HepG2 (cell line): Measurements from ENCODE around the gene PRMT2. TPM values are rescaled to one million over a fixed set of nuclear protein-coding genes. Genes with fewer than 3 reads are reported as not detected.

ENCODE experiments used
- AKAP8 ChIP-seq: sonication (generic); formaldehyde crosslinking; IDR thresholded peaks from 2 replicates; pipeline ENCODE4 v1.5.1; 2020; ENCODE audit warnings: mild to moderate bottlenecking, missing genetic modification reagents
- ARID2 ChIP-seq: sonication (generic); formaldehyde crosslinking; IDR thresholded peaks from 2 replicates; pipeline ENCODE4 v1.8.1; 2022; ENCODE audit warnings: mild to moderate bottlenecking, missing genetic modification reagents, borderline replicate concordance
- ATM ChIP-seq: fragments of 450-650 bp; IDR thresholded peaks from 2 replicates; pipeline ENCODE4 v1.7.1; 2017; ENCODE audit warnings: mild to moderate bottlenecking, borderline replicate concordance
- DR1 ChIP-seq: sonication (generic); formaldehyde crosslinking; IDR thresholded peaks from 2 replicates; pipeline ENCODE4 v1.8.0; 2021; ENCODE audit warnings: mild to moderate bottlenecking, missing genetic modification reagents, inconsistent platforms
- ELF4 ChIP-seq: sonication (generic); formaldehyde crosslinking; IDR thresholded peaks from 2 replicates; pipeline ENCODE4 v1.5.0; 2020; ENCODE audit warnings: missing genetic modification reagents, mild to moderate bottlenecking, moderate library complexity, borderline replicate concordance
- HNRNPLL ChIP-seq: fragments of 200-400 bp; formaldehyde crosslinking; IDR thresholded peaks from 2 replicates; pipeline ENCODE4 v1.6.1; 2017; ENCODE audit warnings: mild to moderate bottlenecking, low read depth, low read length; ENCODE audit not compliant: poor library complexity, severe bottlenecking
- KMT2B ChIP-seq: IDR thresholded peaks from 2 replicates; pipeline ENCODE4 v1.6.1; 2016; ENCODE audit warnings: missing genetic modification reagents, missing compliant biosample characterization
- MYNN ChIP-seq: sonication (generic); formaldehyde crosslinking; IDR thresholded peaks from 2 replicates; pipeline ENCODE4 v1.4.0; 2020; ENCODE audit warnings: mild to moderate bottlenecking, low read depth, missing genetic modification reagents
- PLRG1 ChIP-seq: fragments of 450-650 bp; conservative IDR thresholded peaks from 2 replicates; pipeline ENCODE4 v1.6.1; 2016
- RXRA ChIP-seq: sonication (generic); formaldehyde crosslinking; IDR thresholded peaks from 2 replicates; pipeline ENCODE4 v1.5.1; 2020; ENCODE audit warnings: missing genetic modification reagents
- SCMH1 ChIP-seq: sonication (generic); formaldehyde crosslinking; IDR thresholded peaks from 2 replicates; pipeline ENCODE4 v1.9.0; 2021; ENCODE audit warnings: missing genetic modification reagents, mild to moderate bottlenecking, borderline replicate concordance
- SIX4 ChIP-seq: sonication (generic); formaldehyde crosslinking; IDR thresholded peaks from 2 replicates; pipeline ENCODE4 v1.4.0; 2020; ENCODE audit warnings: missing genetic modification reagents
- SUZ12 ChIP-seq: fragments of 150-350 bp; IDR thresholded peaks from 2 replicates; pipeline ENCODE4 v1.6.1; 2014; ENCODE audit warnings: low read depth, low read length
- ZFYVE20 ChIP-seq: sonication (generic); formaldehyde crosslinking; IDR thresholded peaks from 2 replicates; pipeline ENCODE4 v1.8.0; 2023; ENCODE audit warnings: low read depth, mild to moderate bottlenecking, moderate library complexity, missing genetic modification reagents, borderline replicate concordance
- ZKSCAN1 ChIP-seq: fragments of 150-350 bp; IDR thresholded peaks from 2 replicates; pipeline ENCODE4 v1.6.1; 2014; ENCODE audit warnings: low read length
- ZKSCAN8 ChIP-seq: IDR thresholded peaks from 2 replicates; pipeline ENCODE4 v1.6.1; 2016; ENCODE audit warnings: borderline replicate concordance, missing genetic modification reagents, missing compliant biosample characterization
- ZNF263 ChIP-seq: sonication (generic); formaldehyde crosslinking; IDR thresholded peaks from 2 replicates; pipeline ENCODE4 v1.4.0; 2020; ENCODE audit warnings: missing genetic modification reagents
- ZNF326 ChIP-seq: sonication (generic); formaldehyde crosslinking; IDR thresholded peaks from 2 replicates; pipeline ENCODE4 v1.4.0; 2020; ENCODE audit warnings: missing genetic modification reagents, borderline replicate concordance
- ZNF33A ChIP-seq: sonication (generic); formaldehyde crosslinking; IDR thresholded peaks from 2 replicates; pipeline ENCODE4 v1.5.1; 2020; ENCODE audit warnings: missing genetic modification reagents, mild to moderate bottlenecking, moderate library complexity, borderline replicate concordance
- ZNF430 ChIP-seq: sonication (generic); formaldehyde crosslinking; IDR thresholded peaks from 2 replicates; pipeline ENCODE4 v1.9.0; 2021; ENCODE audit warnings: mild to moderate bottlenecking, missing genetic modification reagents
- ZNF552 ChIP-seq: sonication (generic); formaldehyde crosslinking; IDR thresholded peaks from 2 replicates; pipeline ENCODE4 v1.9.0; 2022; ENCODE audit warnings: missing genetic modification reagents, mild to moderate bottlenecking, borderline replicate concordance
- ZNF557 ChIP-seq: sonication (generic); formaldehyde crosslinking; IDR thresholded peaks from 2 replicates; pipeline ENCODE4 v1.4.0; 2020; ENCODE audit warnings: missing genetic modification reagents
- ZNF569 ChIP-seq: sonication (generic); formaldehyde crosslinking; IDR thresholded peaks from 2 replicates; pipeline ENCODE4 v1.5.0; 2020; ENCODE audit warnings: mild to moderate bottlenecking, missing genetic modification reagents, moderate library complexity, borderline replicate concordance
- ZNF777 ChIP-seq: sonication (generic); formaldehyde crosslinking; IDR thresholded peaks from 2 replicates; pipeline ENCODE4 v1.4.0; 2020; ENCODE audit warnings: missing genetic modification reagents
- ZSCAN9 ChIP-seq: IDR thresholded peaks from 2 replicates; pipeline ENCODE4 v1.6.1; 2016; ENCODE audit warnings: borderline replicate concordance
- polyA plus RNA-seq, 8 experiments: library from polyadenylated mRNA; depleted of rRNA in 3 of 8; stranded (reverse) in 7 of 8; unstranded in 1 of 8; fragments of >200 nt; fragmentation: Illumina TruSeq in 4 of 8; extraction: Trizol in 4 of 8; gene quantifications; 2 replicates each; pipeline versions ENCODE4 v1.2.1 to v1.2.3, GENCODE V29; 2011 to 2016; ENCODE audit warnings: low read depth in 4 of 8, missing spikeins in 1 of 8, mixed read lengths in 1 of 8; ENCODE audit not compliant: insufficient read depth in 1 of 8
- total RNA-seq, 5 experiments: library from RNA; depleted of rRNA; stranded (reverse); fragments of >200 nt; fragmentation: Illumina TruSeq; extraction: Trizol; gene quantifications; 2 replicates each; pipeline ENCODE4 v1.2.3, GENCODE V29; 2016; ENCODE audit warnings: low read depth in 1 of 5
- TF ChIP-seq, protein P1 (sequence below): sonication (generic); formaldehyde crosslinking; IDR thresholded peaks from 2 replicates; pipeline ENCODE4 v1.5.0; 2020; ENCODE audit warnings: mild to moderate bottlenecking, missing genetic modification reagents, moderate library complexity
- TF ChIP-seq, protein P2 (sequence below): sonication (generic); formaldehyde crosslinking; IDR thresholded peaks from 2 replicates; pipeline ENCODE4 v1.8.1; 2023; ENCODE audit warnings: mild to moderate bottlenecking, moderate library complexity, missing genetic modification reagents
- TF ChIP-seq, protein P3 (sequence below): sonication (generic); formaldehyde crosslinking; IDR thresholded peaks from 2 replicates; pipeline ENCODE4 v1.9.0; 2022; ENCODE audit warnings: low read depth, missing genetic modification reagents

PRMT2 gene
- total and polyA plus RNA-seq, 2 of the 13 experiments (the other 11 are each of a cell fraction or from before 2014, with no cell fraction given) = 54.4 to 78.8 TPM

DNA sequence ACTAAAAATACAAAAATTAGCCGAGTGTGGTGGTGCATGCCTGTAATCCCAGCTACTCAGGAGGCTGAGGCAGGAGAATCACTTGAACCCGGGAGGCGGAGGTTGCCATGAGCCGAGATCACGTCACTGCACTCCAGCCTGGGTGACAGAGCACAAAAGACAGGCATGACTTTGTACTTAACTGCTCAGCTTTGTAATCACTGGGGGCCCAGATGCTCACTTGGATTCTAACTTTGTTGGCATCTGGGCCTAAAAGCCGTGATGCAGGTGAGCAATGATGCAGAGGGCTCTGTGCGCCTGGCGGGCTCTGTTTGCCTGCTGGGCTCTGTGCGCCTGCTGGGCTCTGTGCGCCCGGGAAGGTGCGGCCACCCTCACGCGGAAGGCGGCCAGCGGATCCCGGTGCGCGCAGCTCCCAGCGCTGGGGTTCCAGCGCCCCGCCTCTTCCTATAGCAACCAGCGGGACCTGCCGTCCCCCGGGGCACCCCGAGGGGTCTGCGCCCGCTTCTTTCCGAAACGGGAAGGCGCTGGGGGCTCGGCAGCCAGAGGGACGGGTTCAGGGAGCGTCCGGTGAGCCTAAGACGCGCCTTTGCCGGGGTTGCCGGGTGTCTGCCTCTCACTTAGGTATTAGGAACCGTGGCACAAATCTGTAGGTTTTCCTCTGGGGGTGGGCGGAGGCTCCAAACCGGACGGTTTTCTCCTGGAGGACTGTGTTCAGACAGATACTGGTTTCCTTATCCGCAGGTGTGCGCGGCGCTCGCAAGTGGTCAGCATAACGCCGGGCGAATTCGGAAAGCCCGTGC lies 31.7 kb downstream of the PRMT2 start (continued):
- TF ChIP-seq, protein P1, sequence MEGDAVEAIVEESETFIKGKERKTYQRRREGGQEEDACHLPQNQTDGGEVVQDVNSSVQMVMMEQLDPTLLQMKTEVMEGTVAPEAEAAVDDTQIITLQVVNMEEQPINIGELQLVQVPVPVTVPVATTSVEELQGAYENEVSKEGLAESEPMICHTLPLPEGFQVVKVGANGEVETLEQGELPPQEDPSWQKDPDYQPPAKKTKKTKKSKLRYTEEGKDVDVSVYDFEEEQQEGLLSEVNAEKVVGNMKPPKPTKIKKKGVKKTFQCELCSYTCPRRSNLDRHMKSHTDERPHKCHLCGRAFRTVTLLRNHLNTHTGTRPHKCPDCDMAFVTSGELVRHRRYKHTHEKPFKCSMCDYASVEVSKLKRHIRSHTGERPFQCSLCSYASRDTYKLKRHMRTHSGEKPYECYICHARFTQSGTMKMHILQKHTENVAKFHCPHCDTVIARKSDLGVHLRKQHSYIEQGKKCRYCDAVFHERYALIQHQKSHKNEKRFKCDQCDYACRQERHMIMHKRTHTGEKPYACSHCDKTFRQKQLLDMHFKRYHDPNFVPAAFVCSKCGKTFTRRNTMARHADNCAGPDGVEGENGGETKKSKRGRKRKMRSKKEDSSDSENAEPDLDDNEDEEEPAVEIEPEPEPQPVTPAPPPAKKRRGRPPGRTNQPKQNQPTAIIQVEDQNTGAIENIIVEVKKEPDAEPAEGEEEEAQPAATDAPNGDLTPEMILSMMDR (CRISPR knock-in tag) = 0 out of 2 replicates have a peak, but pooled peaks have one; percentile 4
- TF ChIP-seq MYNN = no peak
- no peak; the same call in 1 of the 2 replicates for TF ChIP-seq AKAP8 (CRISPR knock-in tag)
- 0 out of 2 replicates have a peak, but pooled peaks have one; percentile 6 for TF ChIP-seq ZNF430 (CRISPR knock-in tag)
- TF ChIP-seq KMT2B (CRISPR knock-in tag) = no peak
- TF ChIP-seq HNRNPLL = peak; percentile 77
- no peak for TF ChIP-seq ELF4 (CRISPR knock-in tag)
- no peak for TF ChIP-seq DR1 (CRISPR knock-in tag)
- TF ChIP-seq SCMH1 (CRISPR knock-in tag) = no peak
- TF ChIP-seq ZNF33A (CRISPR knock-in tag) = no peak
- TF ChIP-seq, protein P2, sequence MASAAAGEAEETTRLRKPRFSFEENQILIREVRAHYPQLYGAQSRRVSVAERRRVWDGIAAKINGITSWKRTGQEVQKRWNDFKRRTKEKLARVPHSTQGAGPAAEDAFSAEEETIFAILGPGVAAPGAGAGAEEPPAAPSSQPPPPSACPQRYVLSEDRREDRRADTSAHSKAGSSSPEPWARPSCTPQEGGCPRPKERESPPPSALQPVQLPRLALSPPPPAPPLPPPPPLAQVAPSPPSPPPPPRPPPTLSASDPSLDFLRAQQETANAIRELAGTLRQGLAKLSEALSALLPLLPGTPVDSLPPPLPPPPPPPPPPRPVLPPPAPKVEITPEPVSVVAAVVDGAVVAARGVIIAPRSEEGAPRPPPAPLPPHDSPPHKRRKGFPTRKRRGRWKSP (CRISPR knock-in tag) = no peak
- TF ChIP-seq ZSCAN9 (CRISPR knock-in tag) = no peak
- no peak; the same call in 1 of the 2 replicates for TF ChIP-seq ZNF777 (CRISPR knock-in tag)
- no peak for TF ChIP-seq SUZ12
- no peak for TF ChIP-seq SIX4 (CRISPR knock-in tag)
- TF ChIP-seq ZFYVE20 (CRISPR knock-in tag) = no peak
- no peak for TF ChIP-seq RXRA (CRISPR knock-in tag)
- no peak for TF ChIP-seq ZNF569
- TF ChIP-seq ZKSCAN1 = no peak
- TF ChIP-seq, protein P3, sequence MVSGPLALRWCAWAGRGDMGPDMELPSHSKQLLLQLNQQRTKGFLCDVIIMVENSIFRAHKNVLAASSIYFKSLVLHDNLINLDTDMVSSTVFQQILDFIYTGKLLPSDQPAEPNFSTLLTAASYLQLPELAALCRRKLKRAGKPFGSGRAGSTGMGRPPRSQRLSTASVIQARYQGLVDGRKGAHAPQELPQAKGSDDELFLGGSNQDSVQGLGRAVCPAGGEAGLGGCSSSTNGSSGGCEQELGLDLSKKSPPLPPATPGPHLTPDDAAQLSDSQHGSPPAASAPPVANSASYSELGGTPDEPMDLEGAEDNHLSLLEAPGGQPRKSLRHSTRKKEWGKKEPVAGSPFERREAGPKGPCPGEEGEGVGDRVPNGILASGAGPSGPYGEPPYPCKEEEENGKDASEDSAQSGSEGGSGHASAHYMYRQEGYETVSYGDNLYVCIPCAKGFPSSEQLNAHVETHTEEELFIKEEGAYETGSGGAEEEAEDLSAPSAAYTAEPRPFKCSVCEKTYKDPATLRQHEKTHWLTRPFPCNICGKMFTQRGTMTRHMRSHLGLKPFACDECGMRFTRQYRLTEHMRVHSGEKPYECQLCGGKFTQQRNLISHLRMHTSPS = no peak
- no peak for TF ChIP-seq ZNF326
- no peak for TF ChIP-seq ATM
- TF ChIP-seq ZNF557 (CRISPR knock-in tag) = no peak
- TF ChIP-seq ARID2 (CRISPR knock-in tag) = no peak
- TF ChIP-seq ZNF552 (CRISPR knock-in tag) = no peak
- TF ChIP-seq PLRG1 = no peak
- TF ChIP-seq ZNF263 = 0 out of 2 replicates have a peak, but pooled peaks have one; percentile 28
- no peak for TF ChIP-seq ZKSCAN8 (CRISPR knock-in tag)
